ENCODE measurements around the gene RPS6KA3.

RPS6KA3 gene

GRCh38 chrX:20266810-20267606 lies at the start of gene RPS6KA3:
Gene RPS6KA3, minus strand, starts transcription at chrX:20266909. Its CDS starts 277 bp downstream, at chrX:20266632.
- peak; percentile 42 for DNase-seq

- DNase-seq, result no peak
Measured at GRCh38 chrX:20315140-20315539, 48.4 kb upstream of the RPS6KA3 start.

- DNase-seq, result no peak
Measured at GRCh38 chrX:20313899-20314298, 47.2 kb upstream of the RPS6KA3 start.

- no peak for DNase-seq
Measured at GRCh38 chrX:20312018-20312417, 45.3 kb upstream of the RPS6KA3 start.

- no peak for DNase-seq
Measured at GRCh38 chrX:20311505-20311904, 44.8 kb upstream of the RPS6KA3 start.

- no peak for DNase-seq
Measured at GRCh38 chrX:20309806-20310205, 43.1 kb upstream of the RPS6KA3 start.

GRCh38 chrX:20306668-20307067 lies 40.0 kb upstream of the RPS6KA3 start:
- DNase-seq, result no peak

- no peak for DNase-seq
Measured at GRCh38 chrX:20300822-20301221, 34.1 kb upstream of the RPS6KA3 start.

GRCh38 chrX:20294957-20295356 lies 28.2 kb upstream of the RPS6KA3 start:
- DNase-seq, result no peak

GRCh38 chrX:20294284-20294683 lies 27.6 kb upstream of the RPS6KA3 start:
- DNase-seq, result no peak

- no peak for DNase-seq
Measured at GRCh38 chrX:20285511-20285910, 18.8 kb upstream of the RPS6KA3 start.

GRCh38 chrX:20284992-20285391 lies 18.3 kb upstream of the RPS6KA3 start:
- no peak for DNase-seq

GRCh38 chrX:20284444-20284843 lies 17.7 kb upstream of the RPS6KA3 start:
- DNase-seq, result no peak

- no peak for DNase-seq
Measured at GRCh38 chrX:20280938-20281337, 14.2 kb upstream of the RPS6KA3 start.

- DNase-seq, result no peak
Measured at GRCh38 chrX:20274121-20274520, 7.4 kb upstream of the RPS6KA3 start.

GRCh38 chrX:20271730-20272129 lies 5.0 kb upstream of the RPS6KA3 start:
- DNase-seq, result no peak

GRCh38 chrX:20271186-20271585 lies 4.5 kb upstream of the RPS6KA3 start:
- no peak for DNase-seq

- no peak for DNase-seq
Measured at GRCh38 chrX:20270562-20270890, 3.8 kb upstream of the RPS6KA3 start.

- DNase-seq, result no peak
Measured at GRCh38 chrX:20269848-20270561, 3.3 kb upstream of the RPS6KA3 start.

- peak; percentile 9 for DNase-seq
Measured at GRCh38 chrX:20267931-20268701, 1.4 kb upstream of the RPS6KA3 start.

GRCh38 chrX:20267607-20267930 lies 860 bp upstream of the RPS6KA3 start:
- DNase-seq, result no peak

- no peak for DNase-seq
Measured at GRCh38 chrX:20265726-20266681, 705 bp downstream of the RPS6KA3 start.

All from DMS79 treated with DMSO at 0.1 percent for 48 hours (cell line).